Fibroblast of lung (primary cell): ENCODE data around the gene SNRK. TPM values are rescaled to one million over a fixed set of nuclear protein-coding genes. Genes with fewer than 3 reads are reported as not detected.
"Not testable (repeated sequence)": the region's sequence is repeated elsewhere in the genome, so short reads cannot be mapped to it uniquely, and the experiment has no call there.

Experiments
- DNase-seq, 2 donors: peaks; one replicate each; pipeline versions ENCODE4 v3.0.0 to v3.0.0-alpha.2; 2010; ENCODE audit warnings: low read depth in 2 of 2
- H2AFZ ChIP-seq: 2 replicates; pipeline ENCODE4 v1.5.1; 2012; ENCODE audit warnings: low read length, control low read depth, inconsistent platforms
- H3K27ac ChIP-seq: 2 replicates; pipeline ENCODE4 v1.5.1; 2011; ENCODE audit warnings: low read length, control low read depth; ENCODE audit not compliant: insufficient read depth
- H3K27me3 ChIP-seq: 2 replicates; pipeline ENCODE4 v1.5.1; 2011; ENCODE audit warnings: mild to moderate bottlenecking, low read length; ENCODE audit not compliant: control insufficient read depth, insufficient read depth
- H3K36me3 ChIP-seq: 2 replicates; pipeline ENCODE4 v1.5.1; 2011; ENCODE audit warnings: low read length; ENCODE audit not compliant: control insufficient read depth, insufficient read depth
- H3K4me1 ChIP-seq: 2 replicates; pipeline ENCODE4 v1.5.1; 2011; ENCODE audit warnings: low read length; ENCODE audit not compliant: control insufficient read depth, insufficient read depth; ENCODE audit errors: extremely low read depth
- H3K4me2 ChIP-seq: 2 replicates; pipeline ENCODE4 v1.5.1; 2011; ENCODE audit warnings: low read length, control low read depth; ENCODE audit not compliant: insufficient read depth; ENCODE audit errors: extremely low read depth
- H3K4me3 ChIP-seq, 4 experiments: fragments of 200-600 bp in 1 of 4; sonication (generic) in 1 of 4; replicated peaks in 1 of 4; 2 replicates each; pipeline ENCODE4 v1.5.1; 2011 to 2016; ENCODE audit warnings: low read length in 4 of 4, low read depth in 3 of 4, mild to moderate bottlenecking in 3 of 4, control low read depth in 2 of 4, inconsistent platforms in 1 of 4, mixed read lengths in 1 of 4; ENCODE audit not compliant: insufficient read depth in 1 of 4; ENCODE audit errors: control extremely low read depth in 1 of 4
- H3K79me2 ChIP-seq: 2 replicates; pipeline ENCODE4 v1.5.1; 2012; ENCODE audit warnings: mild to moderate bottlenecking, low read length, inconsistent platforms; ENCODE audit not compliant: control insufficient read depth, insufficient read depth
- H3K9ac ChIP-seq: 2 replicates; pipeline ENCODE4 v1.5.1; 2011; ENCODE audit warnings: mild to moderate bottlenecking, low read length, control low read depth; ENCODE audit not compliant: insufficient read depth
- H3K9me3 ChIP-seq: 2 replicates; pipeline ENCODE4 v1.5.1; 2012; ENCODE audit warnings: low read depth, low read length; ENCODE audit not compliant: control insufficient read depth, insufficient read depth
- H4K20me1 ChIP-seq: 2 replicates; pipeline ENCODE4 v1.5.1; 2011; ENCODE audit warnings: low read length; ENCODE audit not compliant: control insufficient read depth, insufficient read depth; ENCODE audit errors: extremely low read depth
- CTCF ChIP-seq, 2 donors: IDR thresholded peaks in 1 of 2; conservative IDR thresholded peaks in 1 of 2; 1 replicate in 1 of 2; 2 replicates in 1 of 2; pipeline ENCODE4 v1.5.1; 2011 to 2012; ENCODE audit warnings: low read length in 2 of 2, control low read depth in 1 of 2, inconsistent platforms in 1 of 2, low read depth in 1 of 2, mild to moderate bottlenecking in 1 of 2
- EZH2 ChIP-seq: IDR thresholded peaks from 2 replicates; pipeline ENCODE4 v1.5.1; 2012; ENCODE audit warnings: low read length, control low read depth, mild to moderate bottlenecking; ENCODE audit errors: missing control alignments
- polyA plus RNA-seq, 2 donors: library from polyadenylated mRNA; depleted of rRNA in 1 of 2; stranded (reverse) in 1 of 2; unstranded in 1 of 2; fragments of >200 nt; gene quantifications; 2 replicates each; pipeline ENCODE4 v1.2.1, GENCODE V29; 2011 to 2012; ENCODE audit warnings: missing spikeins in 1 of 2
- total RNA-seq: library from RNA; depleted of rRNA; stranded (reverse); fragments of >200 nt; gene quantifications from 2 replicates; pipeline ENCODE4 v1.2.1, GENCODE V29; 2014

Gene SNRK
- total and polyA plus RNA-seq, 2 donors (not counting 1 experiment from before 2014, with no cell fraction given) = 11.9 to 22.6 TPM

DNA sequence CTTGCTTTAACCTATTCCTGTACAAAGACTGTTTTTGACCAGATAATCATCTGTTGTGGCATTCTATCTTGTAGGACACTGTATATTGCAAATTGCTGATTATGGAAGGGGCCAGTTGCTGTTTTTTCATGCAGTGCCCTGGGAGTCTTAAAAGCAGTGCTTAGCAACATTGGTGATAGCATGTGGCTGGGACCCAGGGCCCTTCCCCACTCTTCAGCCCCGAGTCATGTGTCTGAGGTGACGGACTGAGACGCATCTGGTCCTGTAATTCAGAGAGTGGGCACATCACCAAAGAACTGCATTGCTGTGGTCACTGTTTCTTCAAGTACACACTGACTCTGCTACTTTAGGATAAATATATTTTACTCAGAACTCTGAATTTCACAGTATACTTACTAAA lies 63.4 kb downstream of the SNRK start:
- H3K27ac ChIP-seq = no peak overlapping the region
- no peak overlapping the region for H3K9ac ChIP-seq

DNA sequence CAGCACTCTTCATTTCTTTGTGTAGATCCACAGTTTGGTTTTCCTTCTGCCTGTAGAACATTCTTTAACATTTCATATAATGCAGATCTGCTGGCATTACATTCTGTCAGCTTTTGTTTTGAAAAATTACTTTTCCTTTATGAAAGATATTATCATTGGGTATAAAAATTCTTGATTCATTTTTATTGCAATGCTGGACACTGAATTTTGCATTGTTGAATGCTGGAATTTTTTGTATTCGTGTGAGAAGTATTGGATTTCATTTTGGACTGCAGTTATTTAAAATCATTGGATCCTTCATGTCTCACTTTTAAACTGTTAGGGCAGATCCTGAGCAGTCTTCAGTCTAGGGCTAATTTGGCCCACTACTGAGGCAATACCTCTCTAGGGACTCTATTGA lies 67.1 kb downstream of the SNRK start:
- peaks cover under 1% of the 10 kb centered on the region for H3K36me3 ChIP-seq
- no peak overlapping the region for H3K4me2 ChIP-seq
- TF ChIP-seq CTCF (conservative IDR thresholded peaks at IDR 0.05 in 1 of 2, IDR thresholded peaks at IDR 0.05 in 1 of 2; ENCODE audit: low read depth in 1 of 2, low read length in 2 of 2) (no peak), EZH2 (no peak)
- H3K27ac ChIP-seq = no peak overlapping the region
- H3K4me1 ChIP-seq = no peaks in the 10 kb centered on the region
- H4K20me1 ChIP-seq = no peaks in the 10 kb centered on the region
- no peak overlapping the region for H3K9ac ChIP-seq
- H2AFZ ChIP-seq = no peak overlapping the region
- H3K9me3 ChIP-seq = no peaks in the 10 kb centered on the region
- no peak for DNase-seq
- H3K79me2 ChIP-seq = no peaks in the 10 kb centered on the region
- H3K4me3 ChIP-seq = no peak overlapping the region
- no peaks in the 10 kb centered on the region for H3K27me3 ChIP-seq

More for the DNA sequence above, 63.4 kb downstream of the SNRK start:
- Histone ChIP-seq H3K27me3 (no peaks in the 10 kb centered on the region), H3K4me3 (no peak overlapping the region), H4K20me1 (no peaks in the 10 kb centered on the region), H2AFZ (no peak overlapping the region), H3K4me1 (peaks cover 2% of the 10 kb centered on the region), H3K36me3 (peaks cover 7% of the 10 kb centered on the region), H3K9me3 (no peaks in the 10 kb centered on the region), H3K79me2 (no peaks in the 10 kb centered on the region), H3K4me2 (no peak overlapping the region)
- peak; percentile 24 to 71 for DNase-seq
- TF ChIP-seq EZH2 (no peak), CTCF (conservative IDR thresholded peaks at IDR 0.05 in 1 of 2, IDR thresholded peaks at IDR 0.05 in 1 of 2; ENCODE audit: low read depth in 1 of 2, low read length in 2 of 2) (no peak)

- H4K20me1 ChIP-seq = no peaks in the 10 kb centered on the region
- H3K4me3 ChIP-seq = no peak overlapping the region
- no peaks in the 10 kb centered on the region for H3K27me3 ChIP-seq
- no peaks in the 10 kb centered on the region for H3K9me3 ChIP-seq
- H3K4me2 ChIP-seq = no peak overlapping the region
- H3K4me1 ChIP-seq = no peaks in the 10 kb centered on the region
- DNase-seq = peak in 1 of 2 donors; percentile 17
- H2AFZ ChIP-seq = no peak overlapping the region
- no peak overlapping the region for H3K9ac ChIP-seq
- H3K27ac ChIP-seq = no peak overlapping the region
- H3K79me2 ChIP-seq = no peaks in the 10 kb centered on the region
- H3K36me3 ChIP-seq = no peaks in the 10 kb centered on the region
- TF ChIP-seq EZH2 = no peak
- TF ChIP-seq CTCF (conservative IDR thresholded peaks at IDR 0.05 in 1 of 2, IDR thresholded peaks at IDR 0.05 in 1 of 2; ENCODE audit: low read depth in 1 of 2, low read length in 2 of 2) = no peak
Observed at GRCh38 chr3:43353923-43354670, 67.8 kb downstream of the SNRK start.

GRCh38 chr3:43356033-43356432 lies 69.7 kb downstream of the SNRK start:
- H3K4me1 ChIP-seq, H3K9ac ChIP-seq, H3K27me3 ChIP-seq, H2AFZ ChIP-seq, H3K79me2 ChIP-seq, H3K36me3 ChIP-seq, DNase-seq, H3K4me2 ChIP-seq, H3K27ac ChIP-seq, H3K4me3 ChIP-seq, H4K20me1 ChIP-seq, H3K9me3 ChIP-seq: not testable (repeated sequence)
